Brain microvascular endothelial cell (primary cell): ENCODE results near the gene MED17.

Experiments used
- DNase-seq: peaks from one replicate; pipeline ENCODE4 v3.0.0-alpha.2; 2020
- H3K27ac ChIP-seq: fragments of 250-450 bp; sonication (Bioruptor Pico); 2 replicates; pipeline ENCODE4 v1.5.1; 2020; ENCODE audit warnings: mild to moderate bottlenecking, moderate library complexity
- H3K27me3 ChIP-seq: fragments of 250-450 bp; sonication (Bioruptor Pico); replicated peaks from 2 replicates; pipeline ENCODE4 v1.5.1; 2020; ENCODE audit warnings: mild to moderate bottlenecking
- H3K36me3 ChIP-seq: fragments of 250-450 bp; sonication (Bioruptor Pico); replicated peaks from 2 replicates; pipeline ENCODE4 v1.5.1; 2020; ENCODE audit warnings: mild to moderate bottlenecking
- H3K4me3 ChIP-seq: 2 replicates; pipeline ENCODE4 v1.5.1; 2011; ENCODE audit warnings: low read depth, mild to moderate bottlenecking, control low read depth, low read length, moderate library complexity
- in situ Hi-C: cut with HindIII; loops from 2 replicates; pipeline ENCODE4 v1.10.0; 2017; ENCODE audit warnings: low sequenced_read_pairs, low pct_ligation_motif_present
- TF ChIP-seq, protein P1 (sequence below): IDR thresholded peaks from 2 replicates; pipeline ENCODE4 v1.5.1; 2011; ENCODE audit warnings: low read depth, mild to moderate bottlenecking, moderate library complexity, low read length, control low read depth, inconsistent platforms; ENCODE audit errors: missing control alignments

Gene MED17

DNA sequence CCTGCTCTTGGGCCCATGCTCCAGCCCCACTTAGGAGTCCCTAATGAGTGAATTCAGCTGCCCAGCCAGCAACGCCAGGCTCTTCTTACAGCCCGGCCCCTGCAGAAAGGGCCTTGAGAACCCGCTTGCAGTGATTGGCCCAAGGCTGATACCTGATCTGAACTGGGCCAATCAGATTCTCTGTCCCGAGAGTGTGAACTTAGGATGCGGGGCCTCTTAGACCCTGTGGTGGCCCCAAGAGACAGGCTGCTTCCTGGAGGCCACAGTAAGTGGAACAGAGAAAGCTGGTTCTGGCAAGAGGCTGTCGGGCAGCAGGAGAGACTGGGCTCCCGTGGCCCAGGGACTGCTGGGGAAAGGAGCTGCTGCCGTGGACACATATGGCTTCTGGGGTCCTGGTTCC, 54.9 kb downstream of the MED17 start:
- no peak overlapping the region for H3K27ac ChIP-seq
- DNase-seq, result no peak
- no peaks in the 10 kb centered on the region for H3K27me3 ChIP-seq
- no peak overlapping the region for H3K4me3 ChIP-seq
- TF ChIP-seq, protein P1, sequence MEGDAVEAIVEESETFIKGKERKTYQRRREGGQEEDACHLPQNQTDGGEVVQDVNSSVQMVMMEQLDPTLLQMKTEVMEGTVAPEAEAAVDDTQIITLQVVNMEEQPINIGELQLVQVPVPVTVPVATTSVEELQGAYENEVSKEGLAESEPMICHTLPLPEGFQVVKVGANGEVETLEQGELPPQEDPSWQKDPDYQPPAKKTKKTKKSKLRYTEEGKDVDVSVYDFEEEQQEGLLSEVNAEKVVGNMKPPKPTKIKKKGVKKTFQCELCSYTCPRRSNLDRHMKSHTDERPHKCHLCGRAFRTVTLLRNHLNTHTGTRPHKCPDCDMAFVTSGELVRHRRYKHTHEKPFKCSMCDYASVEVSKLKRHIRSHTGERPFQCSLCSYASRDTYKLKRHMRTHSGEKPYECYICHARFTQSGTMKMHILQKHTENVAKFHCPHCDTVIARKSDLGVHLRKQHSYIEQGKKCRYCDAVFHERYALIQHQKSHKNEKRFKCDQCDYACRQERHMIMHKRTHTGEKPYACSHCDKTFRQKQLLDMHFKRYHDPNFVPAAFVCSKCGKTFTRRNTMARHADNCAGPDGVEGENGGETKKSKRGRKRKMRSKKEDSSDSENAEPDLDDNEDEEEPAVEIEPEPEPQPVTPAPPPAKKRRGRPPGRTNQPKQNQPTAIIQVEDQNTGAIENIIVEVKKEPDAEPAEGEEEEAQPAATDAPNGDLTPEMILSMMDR, result no peak
- H3K36me3 ChIP-seq, result no peaks in the 10 kb centered on the region
- in situ Hi-C loops, result no loop called here

DNA sequence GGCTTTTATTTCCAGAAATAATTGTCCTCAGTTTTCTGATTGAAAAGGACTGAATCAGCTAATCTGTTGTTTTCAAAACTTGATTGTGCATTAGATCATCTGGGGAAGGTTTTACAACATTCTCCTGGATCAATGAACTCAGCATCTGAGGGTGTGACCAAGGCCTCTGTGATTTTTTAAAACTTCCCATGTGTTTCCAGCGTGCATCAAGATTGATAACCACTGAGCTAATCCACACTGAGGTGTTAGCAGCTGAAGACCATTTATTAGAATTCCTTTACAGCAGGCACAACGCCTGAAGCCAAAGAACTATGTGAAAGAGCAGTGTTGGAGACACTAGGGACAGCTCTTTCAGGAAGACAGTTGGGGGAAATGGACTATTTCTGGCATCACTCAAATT, 56.1 kb downstream of the MED17 start:
- H3K27ac ChIP-seq, result no peak overlapping the region
- in situ Hi-C loops, result no loop called here
- no peaks in the 10 kb centered on the region for H3K36me3 ChIP-seq
- H3K4me3 ChIP-seq, result no peak overlapping the region
- TF ChIP-seq, protein P1, result no peak
- no peak for DNase-seq
- H3K27me3 ChIP-seq, result no peaks in the 10 kb centered on the region

DNA sequence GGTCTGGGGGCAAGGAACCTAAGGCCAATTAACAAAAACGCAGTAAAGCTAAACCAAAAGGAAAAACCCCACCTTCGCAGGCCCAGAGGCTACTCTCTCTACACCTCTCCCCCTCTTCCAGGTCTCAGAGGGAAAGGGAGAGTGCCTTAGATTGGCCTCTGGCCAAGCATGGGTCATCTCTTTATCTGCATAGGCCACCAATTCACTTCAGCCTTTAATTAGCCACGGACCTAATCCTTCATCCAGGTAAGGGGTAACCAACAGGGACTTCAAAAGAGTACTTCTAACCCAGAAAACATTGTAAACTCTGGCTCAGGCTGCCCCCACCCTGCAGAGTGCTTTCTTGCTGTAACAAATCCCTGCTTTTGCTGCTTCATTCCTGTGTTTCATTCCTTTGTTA, 56.9 kb downstream of the MED17 start:
- in situ Hi-C loops, result no loop called here
- Histone ChIP-seq H3K27ac (no peak overlapping the region), H3K27me3 (no peaks in the 10 kb centered on the region), H3K36me3 (no peaks in the 10 kb centered on the region), H3K4me3 (no peak overlapping the region)
- TF ChIP-seq, protein P1, result no peak
- DNase-seq, result no peak

DNA sequence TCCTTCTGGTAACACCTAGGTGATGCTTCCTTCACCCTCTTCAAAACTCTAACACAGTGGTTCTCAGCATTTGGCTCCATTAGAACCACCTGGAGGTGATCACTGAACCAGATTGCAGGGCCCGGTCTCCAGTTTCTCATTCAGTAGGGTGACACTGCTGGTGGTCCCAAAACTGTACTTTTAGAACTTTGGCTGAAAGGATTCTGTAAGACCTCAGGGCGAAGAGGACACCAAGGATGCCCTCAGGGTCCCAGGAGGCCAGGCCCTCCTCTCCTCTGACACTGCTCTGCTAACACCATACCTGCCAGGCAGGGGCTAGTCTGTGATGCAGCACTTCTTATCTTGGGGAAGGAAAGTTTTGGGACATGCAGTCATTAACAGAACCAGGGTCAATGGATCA, 57.4 kb downstream of the MED17 start:
- Histone ChIP-seq H3K27ac (no peak overlapping the region), H3K27me3 (no peaks in the 10 kb centered on the region), H3K4me3 (no peak overlapping the region), H3K36me3 (no peaks in the 10 kb centered on the region)
- in situ Hi-C loops, result no loop called here
- no peak for DNase-seq
- TF ChIP-seq, protein P1, result no peak

DNA sequence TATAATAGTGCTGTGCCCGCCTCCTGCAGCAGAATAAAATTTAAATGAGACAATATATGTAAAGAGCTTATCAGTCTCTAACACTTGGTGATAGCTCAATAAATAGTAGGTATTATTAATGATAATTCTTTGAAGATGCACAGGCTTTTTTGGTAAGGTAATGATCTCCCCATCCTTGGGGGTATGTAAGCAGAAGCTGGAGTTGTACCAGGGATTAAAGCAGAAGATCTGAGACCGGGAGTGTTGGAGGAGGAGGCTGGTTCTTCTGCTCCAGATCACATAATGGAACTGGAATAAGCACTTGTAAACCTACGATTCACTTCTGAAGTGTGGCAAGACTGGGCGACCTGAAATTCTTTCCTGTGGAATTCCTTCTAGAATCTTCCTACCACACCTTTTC, 58.0 kb downstream of the MED17 start:
- H3K27ac ChIP-seq, result no peak overlapping the region
- no peaks in the 10 kb centered on the region for H3K36me3 ChIP-seq
- no peaks in the 10 kb centered on the region for H3K27me3 ChIP-seq
- no peak for DNase-seq
- TF ChIP-seq, protein P1, result no peak
- in situ Hi-C loops, result no loop called here
- no peak overlapping the region for H3K4me3 ChIP-seq

DNA sequence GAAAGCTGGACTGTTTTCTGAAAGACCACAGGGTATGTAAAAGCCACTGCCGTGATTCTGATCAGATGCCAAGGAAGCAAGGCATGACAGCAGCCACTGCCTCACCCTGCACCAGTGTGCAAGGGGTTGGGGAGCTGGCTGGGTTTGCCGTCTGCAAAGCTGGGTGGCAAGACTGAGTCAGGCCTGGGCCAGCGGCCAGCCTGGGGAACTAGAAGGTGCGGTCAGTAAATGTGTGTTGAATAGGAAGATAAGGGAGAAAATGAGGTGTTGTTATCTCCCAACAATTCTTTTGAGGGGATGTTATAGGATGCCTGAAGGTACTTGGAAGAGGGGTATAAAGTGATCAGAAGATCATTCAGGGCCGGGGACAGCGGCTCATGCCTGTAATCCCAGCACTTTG, 58.4 kb downstream of the MED17 start:
- no peaks in the 10 kb centered on the region for H3K27me3 ChIP-seq
- peak; percentile 30 for DNase-seq

More for the DNA sequence above, 58.4 kb downstream of the MED17 start:
- in situ Hi-C loops, result no loop called here
- Histone ChIP-seq H3K36me3 (no peaks in the 10 kb centered on the region), H3K27ac (no peak overlapping the region), H3K4me3 (no peak overlapping the region)
- TF ChIP-seq, protein P1, result no peak
